Femur (tissue), 1 donor: Measurements from ENCODE around the gene SLC37A3.
"Not testable (repeated sequence)": the region's sequence is repeated elsewhere in the genome, so short reads cannot be mapped to it uniquely, and the experiment has no call there.

Source experiments
- DNase-seq: peaks from one replicate; pipeline ENCODE4 v3.0.0-alpha.2; 2017

The SLC37A3 gene

GRCh38 chr7:140397784-140398750 is at the start of gene SLC37A3:
Gene SLC37A3 (minus strand): TSS chr7:140398530. CDS start chr7:140382526, 16,004 bp downstream.
- DNase-seq, result peak; percentile 90

GRCh38 chr7:140447841-140448240 is 49.5 kb upstream of the SLC37A3 start:
- no peak for DNase-seq

GRCh38 chr7:140446467-140446866 is 48.1 kb upstream of the SLC37A3 start:
- no peak for DNase-seq

GRCh38 chr7:140441519-140441918 is 43.2 kb upstream of the SLC37A3 start:
- DNase-seq, result no peak

GRCh38 chr7:140440593-140440992 is 42.3 kb upstream of the SLC37A3 start:
- DNase-seq, result no peak

- DNase-seq, result no peak
Measured at GRCh38 chr7:140439359-140439758, 41.0 kb upstream of the SLC37A3 start.

DNA sequence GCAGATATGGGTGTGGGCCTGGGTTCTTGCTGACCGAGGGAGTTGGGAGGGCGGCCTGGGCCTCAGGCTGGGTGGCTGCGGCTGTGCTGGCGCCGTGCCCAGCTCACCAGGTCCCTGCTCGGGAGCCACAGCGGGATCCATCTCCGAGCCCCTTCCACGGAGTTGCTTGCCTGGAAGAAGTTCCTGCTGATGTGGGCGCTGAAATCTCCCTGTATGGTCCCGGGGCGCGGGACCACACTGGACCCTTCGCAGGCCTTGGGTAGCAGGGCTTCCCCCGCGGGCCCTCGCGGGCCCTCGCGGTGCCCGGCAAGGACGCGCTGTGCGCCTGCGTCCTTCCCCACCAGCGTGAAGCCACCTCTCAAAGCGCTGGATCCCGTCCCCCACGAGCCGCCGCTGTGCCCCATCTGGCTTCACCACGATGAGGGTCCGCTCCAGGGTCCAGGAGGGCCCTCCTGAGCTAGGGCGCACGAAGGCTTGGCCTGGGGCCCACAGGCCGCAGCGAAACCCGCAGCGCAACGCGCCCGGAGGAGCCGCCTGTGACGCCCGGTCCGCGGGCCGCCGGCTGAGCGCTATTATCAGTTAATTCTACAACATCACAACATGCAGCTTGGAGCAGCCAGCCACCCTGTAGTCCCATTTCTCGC is 37.0 kb upstream of the SLC37A3 start:
- no peak for DNase-seq

- no peak for DNase-seq
Measured at GRCh38 chr7:140433396-140433795, 35.1 kb upstream of the SLC37A3 start.

DNA sequence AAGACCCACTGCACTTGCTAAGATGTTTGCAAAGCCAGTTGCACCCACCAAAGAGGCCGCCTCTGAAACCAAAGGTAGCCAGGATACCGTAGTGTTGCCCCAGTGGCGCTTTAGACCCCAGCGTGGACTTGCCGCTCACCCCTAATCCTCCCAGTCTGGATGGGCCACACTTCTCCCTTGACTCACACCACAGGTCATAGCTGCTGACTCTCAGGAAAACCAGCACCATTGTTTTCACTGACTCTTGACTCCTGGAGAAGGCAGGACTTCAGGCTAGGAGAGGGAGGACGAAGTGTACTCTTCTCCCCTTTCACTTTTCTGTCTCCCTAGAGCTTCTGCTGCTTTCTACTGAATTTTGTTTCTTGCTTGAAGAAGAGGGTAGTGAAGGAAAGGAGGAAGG is 27.8 kb upstream of the SLC37A3 start:
- no peak for DNase-seq

- DNase-seq, result no peak
Measured at GRCh38 chr7:140425718-140426117, 27.4 kb upstream of the SLC37A3 start.

DNA sequence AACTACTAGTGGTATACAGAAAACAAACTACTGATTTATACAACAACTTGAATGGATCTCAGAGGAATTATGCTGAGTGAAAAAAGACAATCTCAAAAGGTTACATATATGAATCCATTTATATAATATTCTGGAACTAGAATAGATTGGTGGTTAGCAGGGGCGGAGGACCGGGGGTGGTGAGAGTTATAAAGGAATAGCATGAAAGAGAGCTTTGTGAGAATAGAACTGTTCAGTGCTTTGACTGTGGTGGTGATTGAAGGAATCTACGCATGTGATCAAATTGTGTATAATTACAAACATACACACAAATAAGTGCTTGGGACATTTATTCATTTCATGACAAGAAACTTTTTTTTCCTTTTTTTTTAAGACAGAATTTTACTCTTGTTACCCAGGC is 25.2 kb upstream of the SLC37A3 start:
- DNase-seq, result no peak

DNA sequence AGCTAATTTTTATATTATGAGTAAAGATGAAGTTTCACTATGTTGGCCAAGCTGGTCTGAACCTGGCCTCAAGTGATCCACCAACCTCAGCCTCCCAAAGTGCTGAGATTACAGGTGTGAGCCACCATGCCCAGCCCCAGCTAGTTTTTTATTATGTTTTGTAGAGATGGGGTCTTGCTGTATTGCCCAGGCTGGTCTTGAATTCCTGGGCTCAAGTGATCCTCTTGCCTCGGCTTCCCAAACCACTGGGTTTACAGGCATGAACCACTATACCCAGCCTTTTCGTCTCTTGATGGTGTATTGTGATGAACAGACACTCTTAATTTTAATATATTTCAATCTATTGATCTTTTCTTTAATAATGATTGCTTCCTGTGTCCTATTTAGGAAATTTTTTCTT is 23.2 kb upstream of the SLC37A3 start:
- DNase-seq, result no peak

DNA sequence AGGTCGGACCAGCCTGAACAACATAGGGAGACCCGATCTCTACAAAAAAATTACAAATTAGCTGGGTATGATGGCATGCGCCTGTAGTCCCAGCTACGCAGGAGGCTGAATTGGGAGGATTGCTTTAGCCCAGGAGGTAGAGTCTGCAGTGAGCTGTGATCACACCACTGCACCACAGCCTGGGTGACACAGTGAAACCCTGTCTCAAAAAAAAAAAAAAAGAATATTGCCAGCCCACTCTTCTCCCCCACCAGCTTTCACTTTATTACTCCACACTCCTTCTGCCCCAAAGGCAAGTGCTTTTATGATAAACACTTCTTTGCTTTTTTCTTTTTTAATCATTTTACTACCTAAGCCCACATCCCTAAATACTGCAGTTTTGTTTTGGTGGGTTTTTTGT is 20.3 kb upstream of the SLC37A3 start:
- no peak for DNase-seq

DNA sequence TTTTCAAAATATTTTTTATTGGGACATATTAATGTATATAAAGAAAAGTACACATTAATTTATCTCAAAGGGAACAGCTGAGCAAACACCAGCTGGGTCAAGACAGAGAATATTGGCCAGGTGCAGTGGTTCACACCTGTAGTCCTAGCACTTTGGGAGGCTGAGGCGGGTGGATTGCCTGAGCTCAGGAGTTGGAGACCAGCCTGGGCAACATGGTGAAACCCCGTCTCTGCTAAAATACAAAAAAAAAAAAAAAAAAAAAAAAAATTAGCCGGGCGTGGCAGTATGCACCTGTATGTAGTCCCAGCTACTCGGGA is 19.8 kb upstream of the SLC37A3 start:
- DNase-seq, result not testable (repeated sequence)

DNA sequence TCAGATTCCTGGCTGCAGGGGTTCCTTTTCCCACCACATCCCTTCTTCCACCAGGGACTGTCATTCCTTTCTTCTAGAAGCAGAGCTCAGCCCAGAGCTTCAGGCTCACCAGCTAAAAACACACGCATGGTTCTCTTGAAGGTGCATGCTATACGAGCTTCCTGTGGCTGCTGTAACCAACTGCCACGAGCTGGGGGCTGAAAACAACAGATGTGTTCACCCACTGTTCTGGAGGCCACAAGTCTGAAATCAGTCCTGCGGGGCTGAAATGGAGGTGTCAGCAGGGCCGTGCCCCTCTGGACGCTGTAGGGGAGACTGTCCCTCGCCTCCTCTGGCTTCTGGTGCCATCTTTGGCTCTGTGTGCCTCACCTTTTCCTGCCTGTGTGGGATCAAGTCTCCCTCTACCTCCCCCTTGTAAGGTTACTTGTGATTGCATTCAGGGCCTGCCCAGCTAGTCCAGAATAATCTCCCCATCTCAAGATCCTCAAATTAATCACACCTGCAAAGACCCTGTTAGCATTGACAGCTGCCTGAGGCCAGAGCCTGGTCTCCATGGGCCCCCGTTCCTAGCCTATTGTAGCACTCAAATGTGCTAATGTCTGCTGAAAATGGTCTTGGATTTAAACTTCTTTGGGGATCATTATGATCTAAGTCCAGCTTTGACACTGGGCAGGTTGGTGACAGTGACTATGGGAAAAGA is 19.3 kb upstream of the SLC37A3 start:
- no peak for DNase-seq

GRCh38 chr7:140416560-140416959 is 18.2 kb upstream of the SLC37A3 start:
- DNase-seq, result no peak

GRCh38 chr7:140415816-140416215 is 17.5 kb upstream of the SLC37A3 start:
- not testable (repeated sequence) for DNase-seq

DNA sequence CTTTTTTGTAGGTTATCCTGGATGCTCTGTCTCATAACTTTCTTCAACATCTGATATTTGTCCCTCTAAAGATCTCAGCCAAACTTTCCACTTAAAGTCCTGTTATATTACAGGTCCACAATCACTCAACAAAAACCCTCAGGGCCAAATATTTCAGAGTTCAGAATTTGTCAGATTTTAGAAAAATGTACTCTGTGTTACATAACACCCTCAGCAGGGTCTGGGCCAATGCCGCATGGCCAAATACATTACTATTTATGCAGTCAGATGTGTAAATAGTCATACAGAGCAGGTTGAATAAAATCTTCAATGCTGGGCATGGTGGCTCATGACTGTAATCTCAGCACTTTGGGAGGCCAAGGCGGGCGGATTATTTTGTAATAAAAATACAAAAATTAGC is 17.0 kb upstream of the SLC37A3 start:
- DNase-seq, result no peak

DNA sequence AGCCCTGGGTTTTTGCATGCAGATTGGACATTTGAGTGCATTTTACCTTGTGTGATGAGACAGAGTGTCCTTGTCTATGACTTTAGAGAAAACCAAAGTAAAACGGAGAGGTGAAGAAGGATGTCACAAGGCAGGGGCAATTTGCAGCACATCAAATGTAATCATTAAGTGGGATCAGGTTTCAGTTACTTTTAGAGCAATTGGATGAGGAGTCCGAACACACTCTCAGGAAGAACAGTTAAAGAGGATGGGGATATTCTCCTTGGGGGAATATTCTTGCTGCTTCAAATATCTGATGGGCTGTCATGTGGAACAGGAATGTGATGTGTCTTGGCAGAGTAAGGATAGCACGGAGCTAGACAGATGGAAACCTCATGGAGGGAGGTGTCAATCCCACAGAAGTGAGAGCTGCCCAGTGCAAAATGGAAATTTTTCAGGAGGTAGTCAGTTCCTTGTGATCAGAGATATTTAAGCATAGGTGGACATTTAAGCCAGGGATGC is 6.3 kb upstream of the SLC37A3 start:
- no peak for DNase-seq

- no peak for DNase-seq
Measured at GRCh38 chr7:140403878-140404564, 5.7 kb upstream of the SLC37A3 start, which contains the start of gene RAB19. Gene RAB19 (plus strand): TSS chr7:140404058. CDS start chr7:140407647, 3,589 bp downstream.

DNA sequence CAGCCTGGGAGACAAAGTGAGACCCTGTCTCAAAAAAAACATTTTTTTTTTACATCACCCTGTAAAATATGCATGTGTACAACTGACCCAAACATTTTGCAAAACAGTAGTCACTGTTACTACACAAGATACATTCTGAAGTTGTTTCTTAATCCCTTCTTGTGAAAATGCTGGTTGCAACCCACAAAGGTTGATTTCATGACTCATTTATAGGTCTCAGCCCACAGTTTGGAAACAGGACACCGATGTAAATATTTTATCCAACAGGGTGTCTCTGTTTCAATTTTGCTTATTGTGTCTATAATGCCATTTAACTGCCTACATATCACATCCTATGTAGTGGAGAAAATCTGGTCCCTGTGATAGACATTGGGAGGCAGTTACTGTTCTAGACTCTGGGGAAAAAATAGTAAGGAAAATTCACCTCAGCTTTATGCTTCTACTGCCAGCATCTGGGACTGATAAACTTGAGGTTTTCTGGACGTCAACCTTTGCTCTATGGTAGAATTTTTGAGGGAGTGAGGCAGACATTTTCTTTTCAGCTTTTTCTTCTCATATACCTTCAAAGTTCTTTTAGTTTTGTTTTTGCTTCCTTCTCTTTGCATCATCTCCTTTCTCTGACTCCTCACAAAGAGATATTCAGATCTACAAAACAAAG is 4.0 kb upstream of the SLC37A3 start:
- no peak for DNase-seq

DNA sequence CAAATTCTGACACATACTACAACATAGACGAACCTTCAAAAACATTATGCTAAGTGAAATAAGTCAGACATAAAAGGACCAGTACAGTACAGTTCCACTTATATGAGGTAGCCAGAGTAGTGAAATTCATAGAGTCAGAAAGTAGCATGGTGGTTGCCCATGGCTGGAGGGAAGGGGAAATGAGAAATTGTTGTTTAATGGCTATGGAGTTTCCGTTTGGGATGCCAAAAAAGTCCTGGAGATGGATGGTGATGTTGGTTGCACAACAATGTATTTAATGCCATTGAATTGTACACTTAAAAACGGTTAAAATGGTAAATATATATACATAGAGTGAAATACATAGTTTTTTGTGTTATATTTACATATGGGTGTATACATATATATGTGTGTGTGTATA is 2.1 kb upstream of the SLC37A3 start:
- no peak for DNase-seq
